HepG2 (cell line): ENCODE results near the gene POLD3. TPM values are rescaled to one million over a fixed set of nuclear protein-coding genes. Genes with fewer than 3 reads are reported as not detected.

Experiments
- ATAC-seq: fragments of 200-7000 bp; cut with Tn5 transposase; 3 replicates; pipeline ENCODE4 v1.9.1; 2020; ENCODE audit warnings: mild to moderate bottlenecking, moderate library complexity
- BruUV-seq: library from RNA; stranded (reverse); fragments of 400-500 nt; replicated peaks from 2 replicates; lab custom pipeline; 2021; lab: Mats Ljungman, UMichigan
- CTCF ChIA-PET: fragments of 300-600 bp; formaldehyde crosslinking; extraction: SDS; loops from one replicate; lab custom pipeline; 2021; ENCODE audit warnings: low total read pairs, inconsistent platforms, low intra/inter-chr PET ratio; lab: Yijun Ruan, JAX
- POLR2A ChIA-PET: fragments of 350-600 bp; sonication (Branson Sonifier 250); formaldehyde crosslinking; loops from one replicate; lab custom pipeline; 2020; ENCODE audit warnings: antibody characterized with exemption, inconsistent platforms; lab: Yijun Ruan, JAX
- DNase-seq: peaks from one replicate; pipeline ENCODE4 v3.0.0-alpha.2; 2015; ENCODE audit warnings: low spot score
- FAIRE-seq: peaks from 3 replicates; lab custom pipeline; 2011; peaks lifted over from hg19 to GRCh38; lab: Jason Lieb, UNC
- H2AFZ ChIP-seq: one replicate; pipeline ENCODE4 v1.6.1; 2011; ENCODE audit warnings: low read length, inconsistent platforms
- H3K27ac ChIP-seq: fragments of 300-600 bp; 3 replicates; pipeline ENCODE4 v1.8.0; 2011; ENCODE audit warnings: mixed run types, mild to moderate bottlenecking, mixed read lengths, low read length, inconsistent platforms; ENCODE audit not compliant: insufficient read depth; ENCODE audit errors: extremely low read length
- H3K27me3 ChIP-seq, 2 experiments: fragments of 200-600 bp in 1 of 2; 2 replicates in 1 of 2; 3 replicates in 1 of 2; pipeline versions ENCODE4 v1.6.0 to v1.8.0; 2011; ENCODE audit warnings: low read length in 2 of 2, mild to moderate bottlenecking in 2 of 2, moderate library complexity in 2 of 2, inconsistent platforms in 1 of 2; ENCODE audit not compliant: insufficient read depth in 2 of 2, control insufficient read depth in 1 of 2
- H3K36me3 ChIP-seq, 2 experiments: fragments of 200-600 bp in 1 of 2; replicated peaks in 1 of 2; 2 replicates in 1 of 2; 3 replicates in 1 of 2; pipeline versions ENCODE4 v1.5.1 to v1.8.0; 2011; ENCODE audit warnings: low read length in 2 of 2, inconsistent platforms in 1 of 2; ENCODE audit not compliant: insufficient read depth in 2 of 2, control insufficient read depth in 1 of 2
- H3K4me1 ChIP-seq: 2 replicates; pipeline ENCODE4 v1.5.1; 2012; ENCODE audit warnings: low read length, inconsistent platforms; ENCODE audit not compliant: insufficient read depth
- H3K4me2 ChIP-seq: 2 replicates; pipeline ENCODE4 v1.6.0; 2011; ENCODE audit warnings: low read depth, low read length, inconsistent platforms
- H3K4me3 ChIP-seq, 3 experiments: fragments of 200-600 bp in 1 of 3; sonication (generic), shearing (Covaris generic) in 1 of 3; replicated peaks in 1 of 3; 2 replicates each; pipeline ENCODE4 v1.5.1; 2011 to 2016; ENCODE audit warnings: low read length in 3 of 3, inconsistent platforms in 2 of 3, low read depth in 2 of 3, mild to moderate bottlenecking in 2 of 3, control low read depth in 1 of 3, mixed read lengths in 1 of 3; ENCODE audit not compliant: insufficient read depth in 1 of 3
- H3K79me2 ChIP-seq: one replicate; pipeline ENCODE4 v1.6.1; 2011; ENCODE audit warnings: low read length, inconsistent platforms; ENCODE audit not compliant: insufficient read depth
- H3K9ac ChIP-seq: 2 replicates; pipeline ENCODE4 v1.6.0; 2011; ENCODE audit warnings: mild to moderate bottlenecking, low read depth, low read length, inconsistent platforms; ENCODE audit not compliant: insufficient read depth
- H3K9me3 ChIP-seq: 2 replicates; pipeline ENCODE4 v1.5.1; 2012; ENCODE audit warnings: mild to moderate bottlenecking, low read length
- H4K20me1 ChIP-seq: 2 replicates; pipeline ENCODE4 v1.6.0; 2011; ENCODE audit warnings: inconsistent platforms, mild to moderate bottlenecking, low read length, moderate library complexity; ENCODE audit not compliant: insufficient read depth
- ARNT2 ChIP-seq: sonication (generic); formaldehyde crosslinking; IDR thresholded peaks from 2 replicates; pipeline ENCODE4 v1.8.0; 2022; ENCODE audit warnings: mild to moderate bottlenecking, low read depth, missing genetic modification reagents, moderate library complexity
- CBFB ChIP-seq: sonication (generic); formaldehyde crosslinking; IDR thresholded peaks from 2 replicates; pipeline ENCODE4 v1.4.0; 2020; ENCODE audit warnings: missing genetic modification reagents
- DNMT1 ChIP-seq: sonication (generic); formaldehyde crosslinking; IDR thresholded peaks from 2 replicates; pipeline ENCODE4 v1.5.1; 2020; ENCODE audit warnings: mild to moderate bottlenecking, missing genetic modification reagents
- HOMEZ ChIP-seq: IDR thresholded peaks from 2 replicates; pipeline ENCODE4 v1.6.1; 2016; ENCODE audit warnings: low read depth
- ISL2 ChIP-seq: sonication (generic); formaldehyde crosslinking; IDR thresholded peaks from 2 replicates; pipeline ENCODE4 v1.5.0; 2020; ENCODE audit warnings: missing genetic modification reagents
- MAFG ChIP-seq: sonication (generic); formaldehyde crosslinking; IDR thresholded peaks from 2 replicates; pipeline ENCODE4 v1.5.1; 2020; ENCODE audit warnings: mild to moderate bottlenecking, missing genetic modification reagents
- MYPOP ChIP-seq: sonication (generic); formaldehyde crosslinking; IDR thresholded peaks from 2 replicates; pipeline ENCODE4 v1.8.1; 2023; ENCODE audit warnings: mild to moderate bottlenecking, moderate library complexity, missing genetic modification reagents
- POLR2AphosphoS2 ChIP-seq: IDR thresholded peaks from 2 replicates; pipeline ENCODE4 v1.6.1; 2011; ENCODE audit warnings: low read depth, low read length, improper control_type of control experiment
- POLR2AphosphoS5 ChIP-seq: IDR thresholded peaks from 2 replicates; pipeline ENCODE4 v1.6.1; 2012; ENCODE audit warnings: low read depth, low read length
- SMAD1 ChIP-seq: sonication (generic); formaldehyde crosslinking; IDR thresholded peaks from 2 replicates; pipeline ENCODE4 v1.4.0; 2020; ENCODE audit warnings: missing genetic modification reagents, low read depth, mild to moderate bottlenecking, borderline replicate concordance
- SUZ12 ChIP-seq: fragments of 150-350 bp; IDR thresholded peaks from 2 replicates; pipeline ENCODE4 v1.6.1; 2014; ENCODE audit warnings: low read depth, low read length
- ZHX1 ChIP-seq: sonication (generic); formaldehyde crosslinking; IDR thresholded peaks from 2 replicates; pipeline ENCODE4 v1.8.1; 2022; ENCODE audit warnings: low read depth, mild to moderate bottlenecking, missing genetic modification reagents
- ZNF275 ChIP-seq: sonication (generic); formaldehyde crosslinking; IDR thresholded peaks from 2 replicates; pipeline ENCODE4 v1.8.0; 2022; ENCODE audit warnings: missing genetic modification reagents, mild to moderate bottlenecking, inconsistent platforms, borderline replicate concordance
- ZNF446 ChIP-seq: sonication (generic); formaldehyde crosslinking; IDR thresholded peaks from 2 replicates; pipeline ENCODE4 v1.5.0; 2020; ENCODE audit warnings: mild to moderate bottlenecking, missing genetic modification reagents
- ZNF607 ChIP-seq: sonication (generic); formaldehyde crosslinking; IDR thresholded peaks from 2 replicates; pipeline ENCODE4 v1.5.1; 2020; ENCODE audit warnings: missing genetic modification reagents, mild to moderate bottlenecking, borderline replicate concordance
- WGBS: methylation state at CpG from one replicate; pipeline ENCODE4 v1.1.6; 2017; ENCODE audit warnings: low lambda C conversion rate; 5-methylcytosine and 5-hydroxymethylcytosine counted together
- in situ Hi-C: cut with HindIII; loops from 2 replicates; pipeline ENCODE4 v1.10.0; 2017; ENCODE audit warnings: low pct_unique_long_range_greater_than_20kb; ENCODE audit not compliant: extremely low pct_ligation_motif_present
- intact Hi-C: fragments of 100-400 bp; cut with micrococcal nuclease; formaldehyde crosslinking; loops from one replicate; pipeline ENCODE4 v1.10.0; 2022; ENCODE audit not compliant: unreplicated experiment
- polyA plus RNA-seq, 8 experiments: library from polyadenylated mRNA; depleted of rRNA in 3 of 8; stranded (reverse) in 7 of 8; unstranded in 1 of 8; fragments of >200 nt; fragmentation: Illumina TruSeq in 4 of 8; extraction: Trizol in 4 of 8; gene quantifications; 2 replicates each; pipeline versions ENCODE4 v1.2.1 to v1.2.3, GENCODE V29; 2011 to 2016; ENCODE audit warnings: low read depth in 4 of 8, missing spikeins in 1 of 8, mixed read lengths in 1 of 8; ENCODE audit not compliant: insufficient read depth in 1 of 8
- total RNA-seq, 5 experiments: library from RNA; depleted of rRNA; stranded (reverse); fragments of >200 nt; fragmentation: Illumina TruSeq; extraction: Trizol; gene quantifications; 2 replicates each; pipeline ENCODE4 v1.2.3, GENCODE V29; 2016; ENCODE audit warnings: low read depth in 1 of 5

Gene POLD3
- total and polyA plus RNA-seq, 2 of the 13 experiments (the other 11 are each of a cell fraction or from before 2014, with no cell fraction given): 6.3 to 18.9 TPM

GRCh38 chr11:74678591-74679512 is 86.5 kb downstream of the POLD3 start (continued):
- TF ChIP-seq MAFG (CRISPR knock-in tag) (no peak), ISL2 (CRISPR knock-in tag) (no peak), POLR2AphosphoS2 (no peak), CBFB (no peak), ARNT2 (CRISPR knock-in tag) (no peak), ZNF607 (no peak), SUZ12 (no peak)

- ATAC-seq (no peak), FAIRE-seq (no peak), DNase-seq (no peak)
- H2AFZ ChIP-seq: no peak overlapping the region
- H3K4me1 ChIP-seq: no peaks in the 10 kb centered on the region
- ChIA-PET CTCF (no interaction called here), POLR2A (no interaction called here)
- H3K27ac ChIP-seq: no peak overlapping the region
- H3K4me2 ChIP-seq: no peak overlapping the region
- H3K9me3 ChIP-seq: no peaks in the 10 kb centered on the region
- no peaks in the 10 kb centered on the region for H3K79me2 ChIP-seq
- 28% methylated on average over 2 of the region's 3 CpGs for WGBS
- H3K27me3 ChIP-seq: peaks cover 0 to 1% of the 10 kb centered on the region in 2 experiments; a peak in 2 of 5 replicates
- H3K4me3 ChIP-seq: no peak overlapping the region
- no peaks in the 10 kb centered on the region for H4K20me1 ChIP-seq
- intact Hi-C loops (no loop called here), in situ Hi-C loops (no loop called here)
- H3K9ac ChIP-seq: no peak overlapping the region
- H3K36me3 ChIP-seq: no peaks in the 10 kb centered on the region
- no TSS peak for BruUV-seq
- no peak for TF ChIP-seq DNMT1 (CRISPR knock-in tag)
- TF ChIP-seq ZHX1 (CRISPR knock-in tag): no peak
- no peak for TF ChIP-seq ZNF446 (CRISPR knock-in tag)
- TF ChIP-seq MYPOP: no peak
- TF ChIP-seq HOMEZ: no peak
- TF ChIP-seq POLR2AphosphoS5: no peak
- no peak for TF ChIP-seq SMAD1
- no peak for TF ChIP-seq ZNF275 (CRISPR knock-in tag)
Observed at GRCh38 chr11:74679513-74679865, 87.1 kb downstream of the POLD3 start.
